WERI-Rb-1 (cell line): ENCODE data around the gene HOXA10.

Experiments
- DNase-seq: peaks from one replicate; pipeline ENCODE4 v3.0.0-alpha.2; 2020
- H3K27ac ChIP-seq: fragments of 250-450 bp; sonication (Bioruptor Pico); 2 replicates; pipeline ENCODE4 v1.5.1; 2020; ENCODE audit warnings: mild to moderate bottlenecking, moderate library complexity
- H3K27me3 ChIP-seq: fragments of 250-450 bp; sonication (Bioruptor Pico); 2 replicates; pipeline ENCODE4 v1.5.1; 2021; ENCODE audit warnings: mild to moderate bottlenecking, low read depth, moderate library complexity; ENCODE audit not compliant: insufficient read depth, severe bottlenecking
- H3K36me3 ChIP-seq: fragments of 250-450 bp; sonication (Bioruptor Pico); 2 replicates; pipeline ENCODE4 v1.5.1; 2020; ENCODE audit warnings: mild to moderate bottlenecking, moderate library complexity
- H3K4me3 ChIP-seq: 2 replicates; pipeline ENCODE4 v1.5.1; 2011; ENCODE audit warnings: low read depth, mild to moderate bottlenecking, control low read depth, low read length
- H3K9me3 ChIP-seq: fragments of 250-450 bp; sonication (Bioruptor Pico); 2 replicates; pipeline ENCODE4 v1.5.1; 2021; ENCODE audit warnings: mild to moderate bottlenecking, moderate library complexity; ENCODE audit not compliant: severe bottlenecking
- CTCF ChIP-seq: IDR thresholded peaks from 2 replicates; pipeline ENCODE4 v1.5.1; 2011; ENCODE audit warnings: low read depth, mild to moderate bottlenecking, control low read depth, inconsistent platforms, low read length

The HOXA10 gene

GRCh38 chr7:27189997-27190748 lies 16.1 kb upstream of the HOXA10 start:
- DNase-seq: peak; percentile 9
- H3K27me3 ChIP-seq: peaks cover 96% of the 10 kb centered on the region
- H3K36me3 ChIP-seq: no peaks in the 10 kb centered on the region
- no peak overlapping the region for H3K27ac ChIP-seq
- no peak for TF ChIP-seq CTCF
- H3K9me3 ChIP-seq: no peaks in the 10 kb centered on the region
- H3K4me3 ChIP-seq: no peak overlapping the region

- peak; percentile 6 for DNase-seq
- no peaks in the 10 kb centered on the region for H3K36me3 ChIP-seq
- peaks cover 98% of the 10 kb centered on the region for H3K27me3 ChIP-seq
- H3K9me3 ChIP-seq: no peaks in the 10 kb centered on the region
- H3K27ac ChIP-seq: no peak overlapping the region
- TF ChIP-seq CTCF: no peak
- H3K4me3 ChIP-seq: no peak overlapping the region
Observed at GRCh38 chr7:27189295-27189996, 15.3 kb upstream of the HOXA10 start.

GRCh38 chr7:27188386-27189294 lies 14.5 kb upstream of the HOXA10 start:
- H3K36me3 ChIP-seq: no peaks in the 10 kb centered on the region
- peak; percentile 3 for DNase-seq
- peaks cover 98% of the 10 kb centered on the region for H3K27me3 ChIP-seq
- H3K27ac ChIP-seq: no peak overlapping the region
- H3K4me3 ChIP-seq: no peak overlapping the region
- H3K9me3 ChIP-seq: no peaks in the 10 kb centered on the region
- TF ChIP-seq CTCF: no peak

- no peak overlapping the region for H3K27ac ChIP-seq
Observed at GRCh38 chr7:27187475-27188385, 13.6 kb upstream of the HOXA10 start.

More at GRCh38 chr7:27187475-27188385, 13.6 kb upstream of the HOXA10 start:
- H3K36me3 ChIP-seq: no peaks in the 10 kb centered on the region
- no peak overlapping the region for H3K4me3 ChIP-seq
- no peaks in the 10 kb centered on the region for H3K9me3 ChIP-seq
- peaks cover 98% of the 10 kb centered on the region for H3K27me3 ChIP-seq
- no peak for TF ChIP-seq CTCF
- DNase-seq: peak; percentile 3
